HCT116 (cell line): ENCODE data around the gene SLC51A. TPM values are rescaled to one million over a fixed set of nuclear protein-coding genes. Genes with fewer than 3 reads are reported as not detected.

Experiments
- ATAC-seq: fragments of 200-7000 bp; cut with Tn5 transposase; 2 replicates; pipeline ENCODE4 v1.9.1; 2020; ENCODE audit warnings: mild to moderate bottlenecking, moderate library complexity
- BruUV-seq: library from RNA; stranded (reverse); fragments of 400-500 nt; replicated peaks from 2 replicates; lab custom pipeline; 2021; lab: Mats Ljungman, UMichigan
- CTCF ChIA-PET: fragments of 300-600 bp; sonication (Branson Sonifier 250); formaldehyde crosslinking; loops from one replicate; lab custom pipeline; 2021; ENCODE audit warnings: antibody characterized with exemption; lab: Charles Lee
- POLR2A ChIA-PET: fragments of 300-600, 350-600 bp; sonication (Branson Sonifier 250); formaldehyde crosslinking; loops from one replicate; lab custom pipeline; 2021; ENCODE audit warnings: antibody characterized with exemption; lab: Charles Lee
- RAD21 ChIA-PET, 2 experiments: fragments of 300-600 bp; sonication (Branson Sonifier 250); formaldehyde crosslinking; loops; one replicate each; lab custom pipeline; 2023; ENCODE audit warnings: low total read pairs in 2 of 2; ENCODE audit not compliant: uncharacterized antibody in 2 of 2, unreplicated experiment in 2 of 2, low non-redundant PET in 1 of 2; lab: Charles Lee
- DNase-seq: peaks from one replicate; pipeline ENCODE4 v3.0.0-alpha.2; 2010; ENCODE audit warnings: low read depth, low spot score
- H2AFZ ChIP-seq: fragments of 200-600 bp; shearing (Covaris generic), sonication (generic); 2 replicates; pipeline ENCODE4 v1.6.1; 2017; ENCODE audit warnings: low read depth, mixed run types, mixed read lengths, antibody characterized with exemption, low read length; ENCODE audit not compliant: poor library complexity, severe bottlenecking
- H3K27ac ChIP-seq: 2 replicates; pipeline ENCODE4 v1.5.1; 2012; ENCODE audit warnings: low read depth, low read length
- H3K27me3 ChIP-seq: fragments of 200-600 bp; sonication (generic); 2 replicates; pipeline ENCODE4 v1.6.1; 2016; ENCODE audit warnings: mixed run types, low read length, mixed read lengths; ENCODE audit not compliant: insufficient read depth
- H3K36me3 ChIP-seq, 2 experiments: fragments of 200-500 bp in 1 of 2; fragments of 200-600 bp in 1 of 2; sonication (Bioruptor generic) in 1 of 2; sonication (generic) in 1 of 2; 2 replicates each; pipeline versions ENCODE4 v1.5.1 to v1.6.1; 2014 to 2016; ENCODE audit warnings: low read length in 2 of 2, inconsistent platforms in 1 of 2, mixed read lengths in 1 of 2, mixed run types in 1 of 2; ENCODE audit not compliant: insufficient read depth in 2 of 2, control insufficient read depth in 1 of 2
- H3K4me1 ChIP-seq, 2 experiments: fragments of 200-600 bp in 1 of 2; sonication (generic) in 1 of 2; 2 replicates each; pipeline versions ENCODE4 v1.5.1 to v1.6.1; 2012 to 2017; ENCODE audit warnings: low read length in 2 of 2, inconsistent platforms in 1 of 2, mild to moderate bottlenecking in 1 of 2, mixed read lengths in 1 of 2, mixed run types in 1 of 2, moderate library complexity in 1 of 2; ENCODE audit not compliant: insufficient read depth in 2 of 2, control insufficient read depth in 1 of 2
- H3K4me2 ChIP-seq: fragments of 200-600 bp; sonication (generic); 2 replicates; pipeline ENCODE4 v1.6.1; 2017; ENCODE audit warnings: mixed run types, low read length, mixed read lengths
- H3K4me3 ChIP-seq, 2 experiments: fragments of 200-600 bp in 1 of 2; sonication (generic) in 1 of 2; replicated peaks in 1 of 2; 2 replicates each; pipeline ENCODE4 v1.5.1; 2011 to 2016; ENCODE audit warnings: low read length in 2 of 2, control low read depth in 1 of 2, low read depth in 1 of 2, mild to moderate bottlenecking in 1 of 2, mixed read lengths in 1 of 2, mixed run types in 1 of 2
- H3K79me2 ChIP-seq: fragments of 200-600 bp; sonication (generic); 2 replicates; pipeline ENCODE4 v1.6.1; 2017; ENCODE audit warnings: mild to moderate bottlenecking, mixed run types, low read length, moderate library complexity, mixed read lengths; ENCODE audit not compliant: insufficient read depth
- H3K9ac ChIP-seq: fragments of 200-600 bp; sonication (generic); 2 replicates; pipeline ENCODE4 v1.6.1; 2016; ENCODE audit warnings: low read length, mixed read lengths
- H3K9me2 ChIP-seq: fragments of 200-600 bp; sonication (generic), shearing (Covaris generic); 2 replicates; pipeline ENCODE4 v1.6.1; 2017; ENCODE audit warnings: mixed run types, mild to moderate bottlenecking, moderate library complexity; ENCODE audit not compliant: insufficient read depth
- H3K9me3 ChIP-seq, 2 experiments: fragments of 200-500 bp in 1 of 2; fragments of 200-600 bp in 1 of 2; sonication (Bioruptor generic) in 1 of 2; sonication (generic) in 1 of 2; 2 replicates each; pipeline ENCODE4 v1.6.1; 2014 to 2017; ENCODE audit warnings: low read length in 2 of 2, mixed read lengths in 2 of 2, inconsistent platforms in 1 of 2, low read depth in 1 of 2, mild to moderate bottlenecking in 1 of 2, mixed run types in 1 of 2, moderate library complexity in 1 of 2; ENCODE audit not compliant: control insufficient read depth in 1 of 2, insufficient read depth in 1 of 2
- H4K20me1 ChIP-seq: fragments of 200-600 bp; sonication (generic), shearing (Covaris generic); 2 replicates; pipeline ENCODE4 v1.6.1; 2017; ENCODE audit warnings: mixed run types, mild to moderate bottlenecking, moderate library complexity; ENCODE audit not compliant: insufficient read depth
- CBX3 ChIP-seq: IDR thresholded peaks from 2 replicates; pipeline ENCODE4 v1.6.1; 2012; ENCODE audit warnings: low read depth
- EGR1 ChIP-seq: IDR thresholded peaks from 2 replicates; pipeline ENCODE4 v1.6.1; 2012; ENCODE audit warnings: low read depth
- ELF1 ChIP-seq: IDR thresholded peaks from 2 replicates; pipeline ENCODE4 v1.6.1; 2012; ENCODE audit warnings: low read depth, borderline replicate concordance
- EZH2phosphoT487 ChIP-seq: fragments of 200-600 bp; IDR thresholded peaks from 2 replicates; pipeline ENCODE4 v1.6.1; 2018; ENCODE audit warnings: antibody characterized with exemption, borderline replicate concordance
- FOSL1 ChIP-seq: IDR thresholded peaks from 2 replicates; pipeline ENCODE4 v1.6.1; 2012; ENCODE audit warnings: low read depth
- MAX ChIP-seq: IDR thresholded peaks from 2 replicates; pipeline ENCODE4 v1.6.1; 2012
- POLR2A ChIP-seq: IDR thresholded peaks from 2 replicates; pipeline ENCODE4 v1.7.0; 2011; ENCODE audit warnings: borderline replicate concordance; ENCODE audit not compliant: insufficient read depth, insufficient read length; ENCODE audit errors: extremely low read depth
- POLR2AphosphoS5 ChIP-seq: IDR thresholded peaks from 2 replicates; pipeline ENCODE4 v1.6.1; 2011; ENCODE audit warnings: mild to moderate bottlenecking, low read depth, low read length, moderate library complexity
- REST ChIP-seq: IDR thresholded peaks from 2 replicates; pipeline ENCODE4 v1.6.1; 2012; ENCODE audit warnings: low read depth
- SIN3A ChIP-seq: IDR thresholded peaks from 2 replicates; pipeline ENCODE4 v1.6.1; 2012; ENCODE audit warnings: low read depth
- SP1 ChIP-seq: IDR thresholded peaks from 2 replicates; pipeline ENCODE4 v1.6.1; 2012; ENCODE audit warnings: low read depth
- TCF7L2 ChIP-seq: IDR thresholded peaks from 2 replicates; pipeline ENCODE4 v1.7.0; 2011; ENCODE audit warnings: borderline replicate concordance, inconsistent platforms; ENCODE audit not compliant: insufficient read depth, insufficient read length; ENCODE audit errors: extremely low read depth
- intact Hi-C: fragments of 100-400 bp; cut with micrococcal nuclease; formaldehyde crosslinking; loops from 2 replicates; pipeline ENCODE4 v1.10.0; 2022
- total RNA-seq: library from RNA; stranded (reverse); gene quantifications from one replicate; pipeline ENCODE4 v1.2.1, GENCODE V29; 2021; ENCODE audit not compliant: unreplicated experiment
- TF ChIP-seq, protein P1 (sequence below): IDR thresholded peaks from 2 replicates; pipeline ENCODE4 v1.6.1; 2012

The SLC51A gene
- total RNA-seq, 1 experiment from 2014 or later, result not detected

- Histone ChIP-seq H3K9me3 (no peaks in the 10 kb centered on the region), H3K27me3 (no peaks in the 10 kb centered on the region), H3K36me3 (no peaks in the 10 kb centered on the region), H3K9me2 (no peaks in the 10 kb centered on the region), H3K9ac (no peak within 1 kb of the TSS), H2AFZ (no peak within 1 kb of the TSS), H3K4me1 (peaks cover 0 to 6% of the 10 kb centered on the region in 2 experiments; a peak in 1 of 4 replicates), H3K4me2 (no peak within 1 kb of the TSS), H3K27ac (no peak within 1 kb of the TSS), H4K20me1 (no peaks in the 10 kb centered on the region), H3K79me2 (no peaks in the 10 kb centered on the region), H3K4me3 (no peak within 1 kb of the TSS)
- no TSS peak for BruUV-seq
- intact Hi-C loops, result no loop called here
- ChIA-PET RAD21 (no interaction called here), POLR2A (no interaction called here), CTCF (no interaction called here)
- ATAC-seq, result no peak
- TF ChIP-seq TCF7L2 (no peak), SIN3A (no peak), FOSL1 (no peak), ELF1 (no peak), MAX (no peak), POLR2AphosphoS5 (no peak), SP1 (no peak), EGR1 (no peak), CBX3 (no peak), EZH2phosphoT487 (no peak), REST (no peak), POLR2A (no peak)
- TF ChIP-seq, protein P1, sequence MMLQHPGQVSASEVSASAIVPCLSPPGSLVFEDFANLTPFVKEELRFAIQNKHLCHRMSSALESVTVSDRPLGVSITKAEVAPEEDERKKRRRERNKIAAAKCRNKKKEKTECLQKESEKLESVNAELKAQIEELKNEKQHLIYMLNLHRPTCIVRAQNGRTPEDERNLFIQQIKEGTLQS, result no peak
- DNase-seq, result no peak
These were observed 5.4 kb upstream of the SLC51A start, which contains the start of gene ZDHHC19 for GRCh38 chr3:196210673-196211556. Gene ZDHHC19, minus strand, starts transcription at chr3:196211400. Its CDS starts 85 bp downstream, at chr3:196211315.
